RWPE2 (cell line): ENCODE results near the gene GBF1.

Experiments used
- ATAC-seq: fragments of 200-7000 bp; cut with Tn5 transposase; 3 replicates; pipeline ENCODE4 v1.9.1; 2021; ENCODE audit warnings: low read depth
- DNase-seq: peaks from one replicate; pipeline ENCODE4 v3.0.0-alpha.2; 2020; ENCODE audit warnings: low spot score
- H3K27ac ChIP-seq: fragments of 450-650 bp; 2 replicates; pipeline ENCODE4 v1.5.1; 2017; ENCODE audit warnings: mild to moderate bottlenecking; ENCODE audit not compliant: poor library complexity, severe bottlenecking
- H3K27me3 ChIP-seq: fragments of 250-450 bp; sonication (Bioruptor Pico); 2 replicates; pipeline ENCODE4 v1.5.1; 2021; ENCODE audit warnings: mild to moderate bottlenecking, moderate library complexity; ENCODE audit not compliant: insufficient read depth, poor library complexity, severe bottlenecking
- H3K36me3 ChIP-seq: fragments of 250-450 bp; sonication (Bioruptor Pico); 2 replicates; pipeline ENCODE4 v1.5.1; 2020; ENCODE audit warnings: low read depth, mild to moderate bottlenecking, moderate library complexity
- H3K4me1 ChIP-seq: fragments of 250-450 bp; sonication (Bioruptor Pico); 2 replicates; pipeline ENCODE4 v1.5.1; 2021; ENCODE audit warnings: mild to moderate bottlenecking, moderate library complexity; ENCODE audit not compliant: insufficient read depth, poor library complexity, severe bottlenecking
- H3K4me3 ChIP-seq: fragments of 250-450 bp; sonication (Bioruptor Pico); 2 replicates; pipeline ENCODE4 v1.5.1; 2021; ENCODE audit warnings: mild to moderate bottlenecking, moderate library complexity; ENCODE audit not compliant: severe bottlenecking
- H3K9me3 ChIP-seq: fragments of 250-450 bp; sonication (Bioruptor Pico); 2 replicates; pipeline ENCODE4 v1.5.1; 2021; ENCODE audit warnings: mild to moderate bottlenecking, moderate library complexity; ENCODE audit not compliant: severe bottlenecking
- CTCF ChIP-seq: fragments of 450-650 bp; IDR thresholded peaks from one replicate; pipeline ENCODE4 v1.5.1; 2017; ENCODE audit warnings: mild to moderate bottlenecking, moderate library complexity; ENCODE audit not compliant: poor library complexity, severe bottlenecking

Gene GBF1

GRCh38 chr10:102393411-102394078 lies 148.2 kb downstream of the GBF1 start:
- no peak for TF ChIP-seq CTCF
- peak overlapping the region; percentile 43 for H3K27ac ChIP-seq

GRCh38 chr10:102394079-102394800 lies 148.9 kb downstream of the GBF1 start:
- peak; percentile 95 for DNase-seq
- peak; percentile 81 for ATAC-seq
- H3K27ac ChIP-seq: peak overlapping the region; percentile 43
- H3K4me1 ChIP-seq: no peaks in the 10 kb centered on the region
- peak overlapping the region; percentile 58 for H3K4me3 ChIP-seq
- H3K36me3 ChIP-seq: peaks cover 14% of the 10 kb centered on the region
- H3K27me3 ChIP-seq: no peaks in the 10 kb centered on the region
- TF ChIP-seq CTCF: peak; percentile 97
- no peaks in the 10 kb centered on the region for H3K9me3 ChIP-seq

More at GRCh38 chr10:102393411-102394078, 148.2 kb downstream of the GBF1 start:
- Histone ChIP-seq H3K36me3 (peaks cover 14% of the 10 kb centered on the region), H3K27me3 (no peaks in the 10 kb centered on the region), H3K4me1 (no peaks in the 10 kb centered on the region), H3K4me3 (peak overlapping the region; percentile 58), H3K9me3 (no peaks in the 10 kb centered on the region)
- ATAC-seq (no peak), DNase-seq (no peak)

- DNase-seq (no peak), ATAC-seq (peak; percentile 1; the same call in 2 of the 3 replicates)
- peak overlapping the region; percentile 43 for H3K27ac ChIP-seq
- TF ChIP-seq CTCF: no peak
- no peaks in the 10 kb centered on the region for H3K9me3 ChIP-seq
- no peaks in the 10 kb centered on the region for H3K27me3 ChIP-seq
- H3K4me1 ChIP-seq: no peaks in the 10 kb centered on the region
- H3K4me3 ChIP-seq: peak overlapping the region; percentile 58
- peaks cover 16% of the 10 kb centered on the region for H3K36me3 ChIP-seq
Observed at GRCh38 chr10:102394801-102395399, 149.6 kb downstream of the GBF1 start.

GRCh38 chr10:102395400-102396316 lies 150.3 kb downstream of the GBF1 start, which contains the start of gene NFKB2:
Gene NFKB2, plus strand, starts transcription at chr10:102395705. Its CDS starts 255 bp downstream, at chr10:102395960.
- peak within 1 kb of the TSS; percentile 43 for H3K27ac ChIP-seq
- peak within 1 kb of the TSS; percentile 58 for H3K4me3 ChIP-seq
- H3K9me3 ChIP-seq: no peaks in the 10 kb centered on the region
- TF ChIP-seq CTCF: no peak
- H3K4me1 ChIP-seq: no peaks in the 10 kb centered on the region
- peaks cover 20% of the 10 kb centered on the region for H3K36me3 ChIP-seq
- DNase-seq: no peak
- H3K27me3 ChIP-seq: no peaks in the 10 kb centered on the region
- peak; percentile 43 for ATAC-seq
